ENCODE data around the gene CUTA.

GRCh38 chr6:33424855-33425667, 7.2 kb upstream of the CUTA start:
- TF ChIP-seq CTCF (IDR thresholded peaks at IDR 0.05) (no peak), POLR2A (IDR thresholded peaks at IDR 0.05) (no peak), POLR2AphosphoS5 (IDR thresholded peaks at IDR 0.05) (no peak)
